Cardiac septum (tissue), 1 donor: ENCODE data around the gene CFAP251. TPM values are rescaled to one million over a fixed set of nuclear protein-coding genes. Genes with fewer than 3 reads are reported as not detected.

Experiments
- DNase-seq: peaks from one replicate; pipeline ENCODE4 v3.0.0-alpha.2; 2020; ENCODE audit warnings: low spot score
- intact Hi-C: fragments of 100-400 bp; cut with DNase I; formaldehyde crosslinking; loops from one replicate; pipeline ENCODE4 v1.14.0; 2022
- total RNA-seq: library from RNA; stranded (reverse); fragmentation: NEBNext Ultra II Directional; extraction: Animal tissue kit (Norgen Biotek cat#: 25700); gene quantifications from one replicate; pipeline ENCODE4 v1.2.1, GENCODE V29; 2021
- donor health status: DM: no; HTN: no; CAD: no.

CFAP251 gene
- total RNA-seq, 1 donor from 2014 or later: 3.8 TPM

GRCh38 chr12:121939992-121940766, 21.8 kb downstream of the CFAP251 start:
- intact Hi-C loops: no loop called here
- DNase-seq: no peak

GRCh38 chr12:121942145-121942718, 23.8 kb downstream of the CFAP251 start:
- no peak for DNase-seq
- intact Hi-C loops: no loop called here

GRCh38 chr12:121943926-121944325, 25.5 kb downstream of the CFAP251 start:
- intact Hi-C loops: no loop called here
- DNase-seq: no peak

GRCh38 chr12:121946313-121947025, 28.1 kb downstream of the CFAP251 start:
- intact Hi-C loops: no loop called here
- DNase-seq: no peak

DNA sequence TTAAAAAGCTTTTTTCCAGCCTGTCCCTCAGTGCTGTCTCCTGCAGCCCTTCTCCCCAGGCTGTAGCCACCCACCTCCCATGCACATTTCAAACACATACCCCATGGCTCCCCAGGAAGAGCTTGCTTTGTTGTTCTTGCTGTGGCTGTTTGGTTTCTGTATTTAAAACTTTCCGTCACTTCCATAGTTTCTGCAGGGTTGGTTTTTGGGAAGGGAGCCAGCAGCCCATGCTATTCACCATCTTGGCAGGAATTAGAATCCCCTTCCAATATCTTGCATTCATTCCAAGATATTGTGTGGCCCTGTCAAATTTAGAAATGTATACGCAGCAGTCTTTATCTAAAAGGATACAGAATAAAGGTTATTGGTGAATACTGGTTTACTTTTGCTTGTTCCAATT, 29.6 kb downstream of the CFAP251 start:
- intact Hi-C loops: no loop called here
- DNase-seq: no peak

GRCh38 chr12:121949648-121950397, 31.4 kb downstream of the CFAP251 start:
- intact Hi-C loops: no loop called here
- DNase-seq: no peak

GRCh38 chr12:121953117-121953692, 34.8 kb downstream of the CFAP251 start:
- DNase-seq: no peak
- intact Hi-C loops: no loop called here

- intact Hi-C loops: no loop called here
Measured at GRCh38 chr12:121953695-121954094, 35.3 kb downstream of the CFAP251 start.

DNA sequence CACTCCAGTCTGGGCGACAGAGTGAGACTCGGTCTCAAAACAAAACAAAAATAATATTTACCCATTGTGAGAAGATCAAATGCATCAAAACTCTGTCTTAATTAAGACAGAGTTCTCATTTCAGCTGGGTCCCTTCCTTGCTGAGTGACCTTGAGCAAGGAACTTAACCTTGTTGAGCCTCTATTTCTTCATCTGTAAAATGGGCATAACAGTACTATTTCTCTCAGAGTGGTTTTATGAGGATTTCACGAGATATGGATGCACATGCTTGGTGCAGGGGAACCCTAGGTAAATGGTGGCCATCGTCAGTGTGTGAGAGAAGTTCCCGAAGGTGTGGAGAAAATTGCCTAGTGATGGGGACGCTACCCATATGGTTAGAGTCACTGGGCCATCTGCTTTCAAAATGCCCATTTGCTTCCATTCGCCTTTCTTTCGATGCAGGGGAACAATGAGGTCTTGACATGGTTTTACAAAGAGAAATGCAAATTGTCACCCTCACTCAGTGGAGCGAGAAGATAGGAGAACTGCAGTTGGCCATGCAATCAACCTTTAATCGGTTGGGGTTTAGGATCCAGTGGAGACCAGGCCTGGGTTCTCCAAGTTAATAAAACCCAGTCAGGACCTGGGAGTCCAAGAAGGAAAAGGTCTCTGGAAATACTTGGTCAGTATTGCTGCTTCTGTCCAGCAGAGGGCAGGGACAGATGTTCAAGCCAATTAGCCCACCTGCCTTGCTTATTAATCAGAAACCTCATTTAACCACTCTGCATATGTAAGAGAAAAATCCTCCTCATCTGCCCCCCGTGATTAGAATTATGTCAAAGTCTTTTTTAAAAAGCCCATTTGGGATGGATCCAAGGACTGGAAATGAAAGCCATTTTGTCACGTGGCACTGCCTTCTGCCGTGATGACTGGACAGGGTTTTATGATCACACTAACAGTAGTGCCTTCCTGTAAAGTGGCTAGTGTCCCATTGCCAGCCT, 37.2 kb downstream of the CFAP251 start:
- intact Hi-C loops: no loop called here
- DNase-seq: no peak

More at GRCh38 chr12:121953695-121954094, 35.3 kb downstream of the CFAP251 start:
- DNase-seq: no peak

DNA sequence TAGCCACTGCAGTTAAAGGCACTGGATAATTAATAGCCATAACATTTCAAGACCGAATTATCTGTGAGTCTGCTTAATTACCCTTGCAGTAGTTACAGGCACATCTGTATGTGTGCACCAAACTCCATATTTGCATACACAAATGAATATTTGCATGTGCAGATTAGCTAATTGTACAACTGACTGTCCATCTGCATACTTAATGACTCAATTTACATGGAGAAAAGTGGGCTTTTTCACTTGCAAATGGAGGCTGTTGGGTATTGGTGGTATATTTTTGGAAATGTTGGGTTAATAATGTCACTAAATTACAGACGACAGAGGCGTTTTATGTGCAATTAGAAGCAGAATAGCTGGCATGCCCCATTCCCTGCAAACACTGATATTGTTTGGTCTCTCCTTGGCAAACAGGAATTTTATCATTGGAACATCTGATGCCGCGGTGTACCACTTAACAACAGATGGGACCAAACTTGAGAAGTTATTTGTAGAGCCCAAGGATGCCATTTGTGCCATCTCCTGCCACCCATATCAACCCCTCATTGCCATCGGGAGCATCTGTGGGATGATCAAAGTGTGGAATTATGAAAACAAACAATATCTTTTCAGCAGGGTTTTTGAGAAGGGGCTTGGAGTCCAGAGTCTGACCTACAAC, 39.6 kb downstream of the CFAP251 start:
- intact Hi-C loops: no loop called here
- DNase-seq: no peak

GRCh38 chr12:121958541-121959240, 40.3 kb downstream of the CFAP251 start:
- intact Hi-C loops: no loop called here
- DNase-seq: no peak

- no peak for DNase-seq
- intact Hi-C loops: no loop called here
Measured at GRCh38 chr12:121960541-121960940, 42.1 kb downstream of the CFAP251 start.

GRCh38 chr12:121961195-121961879, 42.9 kb downstream of the CFAP251 start:
- intact Hi-C loops: no loop called here
- no peak for DNase-seq

DNA sequence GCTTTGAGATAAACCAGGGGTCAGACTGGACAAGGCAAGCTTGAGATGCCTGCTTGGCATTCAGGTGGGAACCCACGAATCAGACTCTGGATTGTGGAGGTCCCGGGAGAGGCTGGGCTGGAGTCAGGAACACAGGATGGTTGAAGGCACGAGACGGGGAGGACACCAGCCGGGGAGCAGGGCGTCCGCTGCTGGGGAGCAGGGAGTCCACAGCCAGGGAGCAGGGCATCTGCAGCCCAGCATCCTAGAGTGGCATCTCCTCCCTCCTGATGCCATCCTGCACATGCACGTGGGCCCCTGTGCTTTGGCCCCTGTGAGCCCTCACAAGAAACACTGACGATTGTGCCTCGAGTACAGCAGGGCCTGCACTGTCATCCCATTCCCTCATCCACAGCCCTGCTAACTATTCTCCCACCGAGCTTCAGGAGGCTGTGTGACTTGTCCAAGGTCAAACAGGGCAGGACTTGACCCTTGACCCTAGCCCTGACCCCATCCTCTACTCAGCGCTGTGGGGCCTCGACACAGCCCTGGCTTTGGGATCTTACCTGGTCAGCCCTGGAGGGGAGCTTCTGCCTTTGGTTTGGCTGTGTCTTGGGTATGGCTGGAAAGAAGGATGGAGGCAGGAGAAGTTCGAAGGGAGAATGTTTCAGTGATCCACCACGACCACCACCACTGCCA, 45.1 kb downstream of the CFAP251 start:
- DNase-seq: no peak
- intact Hi-C loops: no loop called here

DNA sequence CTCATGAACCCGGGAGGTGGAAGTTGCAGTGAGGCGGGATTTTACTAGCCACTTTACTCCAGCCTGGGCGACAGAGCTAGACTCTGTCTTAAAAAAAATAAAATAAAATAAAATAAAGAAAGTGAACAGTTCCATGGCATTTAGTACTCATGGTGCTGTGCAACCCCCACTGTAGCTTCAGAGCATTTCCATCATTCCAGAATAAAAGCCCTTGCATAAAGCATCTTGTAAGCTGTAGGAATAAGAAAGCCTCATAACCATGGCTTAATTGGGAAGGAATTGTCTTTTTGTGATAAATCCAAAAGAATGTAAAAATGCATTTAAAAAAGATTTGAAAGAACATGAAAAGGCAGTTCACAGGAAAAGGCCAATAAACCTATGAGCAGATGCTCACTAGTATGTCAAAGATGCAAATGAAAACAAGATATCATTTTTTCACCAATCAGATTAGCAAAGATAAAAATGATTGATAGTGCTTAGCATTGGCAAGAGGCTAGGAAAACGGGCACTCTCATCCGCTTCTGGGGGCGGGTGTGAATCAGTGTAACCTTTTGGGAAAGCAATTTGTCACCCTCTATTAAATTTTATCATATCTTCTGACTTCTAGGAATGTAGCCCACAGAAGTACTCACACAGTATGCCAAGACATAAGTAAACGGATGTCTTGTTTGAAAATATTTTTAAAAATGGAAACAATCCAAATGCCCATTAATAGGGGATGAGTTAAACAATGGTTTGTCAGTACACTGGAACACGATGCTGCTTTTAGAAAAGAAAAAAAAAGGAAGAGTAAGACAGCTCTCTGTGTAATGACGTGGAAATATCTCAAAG, 46.6 kb downstream of the CFAP251 start:
- intact Hi-C loops: loop anchor here (5.0 kb wide), 1 partner anchor 57 kb away; the partner anchor contains the start of gene BCL7A
- DNase-seq: no peak
